IgD-negative memory B cell (primary cell): ENCODE results near the gene GOLGA3. TPM values are rescaled to one million over a fixed set of nuclear protein-coding genes. Genes with fewer than 3 reads are reported as not detected.
"Not testable (repeated sequence)": the region's sequence is repeated elsewhere in the genome, so short reads cannot be mapped to it uniquely, and the experiment has no call there.

Experiments
- H3K27ac Mint-ChIP-seq, 3 donors: one replicate each; pipeline ENCODE4 v1.8.0; 2020 to 2022; ENCODE audit warnings: mild to moderate bottlenecking in 3 of 3, mixed read lengths in 3 of 3, moderate library complexity in 1 of 3
- H3K27me3 Mint-ChIP-seq: one replicate; pipeline ENCODE4 v1.8.0; 2021; ENCODE audit warnings: mixed read lengths
- H3K36me3 Mint-ChIP-seq: one replicate; pipeline ENCODE4 v1.8.0; 2020; ENCODE audit warnings: mild to moderate bottlenecking, mixed read lengths
- H3K4me1 Mint-ChIP-seq, 3 donors: one replicate each; pipeline ENCODE4 v1.8.0; 2020 to 2022; ENCODE audit warnings: mixed read lengths in 3 of 3, mild to moderate bottlenecking in 1 of 3
- H3K4me3 Mint-ChIP-seq, 4 donors: one replicate each; pipeline ENCODE4 v1.8.0; 2020 to 2022; ENCODE audit warnings: mild to moderate bottlenecking in 4 of 4, mixed read lengths in 4 of 4, moderate library complexity in 3 of 4
- H3K9me3 Mint-ChIP-seq, 3 donors: one replicate each; pipeline ENCODE4 v1.8.0; 2020 to 2021; ENCODE audit warnings: mixed read lengths in 3 of 3, mild to moderate bottlenecking in 1 of 3
- polyA plus RNA-seq: library from polyadenylated mRNA; unstranded; fragments of 300-500 nt; fragmentation: Illumina TruSeq; gene quantifications from one replicate; pipeline ENCODE4 v1.2.3, GENCODE V29; 2021

Gene GOLGA3
- polyA plus RNA-seq, 1 donor from 2014 or later: 11.5 TPM

DNA sequence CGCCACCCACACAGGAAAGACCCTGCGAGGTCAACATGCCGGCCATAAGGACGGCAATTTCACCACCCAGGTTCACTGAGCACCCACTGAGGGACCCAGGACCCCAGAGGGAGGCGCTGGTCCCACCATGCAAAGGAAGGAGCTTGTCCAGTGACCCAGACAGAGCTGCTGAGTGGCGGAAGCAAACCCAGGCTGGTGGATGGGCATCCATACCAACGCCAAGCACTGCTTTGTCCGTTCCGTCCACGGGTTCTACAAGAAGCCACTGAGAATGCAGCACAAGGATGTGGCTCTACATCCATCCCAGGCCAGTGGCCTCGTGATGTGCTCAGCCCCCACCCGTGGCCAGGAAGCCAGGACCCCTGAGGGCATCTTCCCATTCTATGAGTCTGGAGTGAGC lies 23.8 kb upstream of the GOLGA3 start:
- peaks cover 17% of the 10 kb centered on the region for H3K36me3 Mint-ChIP-seq
- no peak overlapping the region for H3K4me3 Mint-ChIP-seq
- no peaks in the 10 kb centered on the region for H3K9me3 Mint-ChIP-seq
- H3K4me1 Mint-ChIP-seq: no peaks in the 10 kb centered on the region
- H3K27ac Mint-ChIP-seq: peak overlapping the region in 1 of 3 donors; percentile 39
- H3K27me3 Mint-ChIP-seq: no peaks in the 10 kb centered on the region

DNA sequence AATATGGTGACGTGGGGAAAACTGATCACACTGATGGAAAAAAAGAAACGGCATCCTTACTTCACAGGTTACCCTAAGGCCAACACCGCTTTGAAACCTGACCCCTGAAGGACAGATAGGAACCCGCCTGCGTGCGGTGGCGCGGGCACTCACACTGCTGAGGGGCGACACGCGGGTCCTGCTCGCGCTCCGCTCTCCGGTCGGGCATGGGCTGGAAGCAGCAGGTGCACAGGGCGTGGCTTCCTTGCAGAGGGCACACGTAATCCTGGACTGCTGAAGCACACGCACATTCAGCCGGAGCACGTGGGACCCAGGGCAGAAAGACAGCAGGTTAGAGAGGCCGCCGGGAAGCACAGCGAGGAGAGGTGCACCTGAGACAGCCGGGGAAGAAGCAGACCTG lies 22.8 kb upstream of the GOLGA3 start:
- no peak overlapping the region for H3K4me3 Mint-ChIP-seq
- no peaks in the 10 kb centered on the region for H3K4me1 Mint-ChIP-seq
- no peaks in the 10 kb centered on the region for H3K9me3 Mint-ChIP-seq
- H3K27me3 Mint-ChIP-seq: no peaks in the 10 kb centered on the region
- H3K27ac Mint-ChIP-seq: no peak overlapping the region
- peaks cover 17% of the 10 kb centered on the region for H3K36me3 Mint-ChIP-seq

DNA sequence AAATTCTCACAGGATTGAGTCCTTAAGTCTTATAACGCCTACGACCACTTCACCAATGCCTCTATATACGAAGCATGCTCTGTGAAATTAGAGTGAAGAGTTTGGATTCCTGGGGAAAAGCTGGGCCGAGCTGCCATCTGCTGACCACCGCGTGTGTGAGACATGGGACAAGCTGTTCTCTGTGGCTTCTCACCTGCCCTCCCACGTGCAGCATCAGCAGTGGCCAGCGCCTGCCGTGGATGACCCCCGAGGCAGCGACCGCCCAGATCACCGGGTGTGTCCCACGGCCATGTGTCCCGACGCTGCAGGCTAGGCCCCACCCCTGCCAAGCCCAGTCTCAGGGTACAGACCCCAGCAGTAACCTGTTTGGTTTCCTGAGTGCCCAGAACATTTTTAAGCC lies 21.6 kb upstream of the GOLGA3 start:
- no peaks in the 10 kb centered on the region for H3K4me1 Mint-ChIP-seq
- no peak overlapping the region for H3K27ac Mint-ChIP-seq
- peaks cover 11% of the 10 kb centered on the region for H3K36me3 Mint-ChIP-seq
- no peaks in the 10 kb centered on the region for H3K9me3 Mint-ChIP-seq
- H3K27me3 Mint-ChIP-seq: no peaks in the 10 kb centered on the region
- no peak overlapping the region for H3K4me3 Mint-ChIP-seq

DNA sequence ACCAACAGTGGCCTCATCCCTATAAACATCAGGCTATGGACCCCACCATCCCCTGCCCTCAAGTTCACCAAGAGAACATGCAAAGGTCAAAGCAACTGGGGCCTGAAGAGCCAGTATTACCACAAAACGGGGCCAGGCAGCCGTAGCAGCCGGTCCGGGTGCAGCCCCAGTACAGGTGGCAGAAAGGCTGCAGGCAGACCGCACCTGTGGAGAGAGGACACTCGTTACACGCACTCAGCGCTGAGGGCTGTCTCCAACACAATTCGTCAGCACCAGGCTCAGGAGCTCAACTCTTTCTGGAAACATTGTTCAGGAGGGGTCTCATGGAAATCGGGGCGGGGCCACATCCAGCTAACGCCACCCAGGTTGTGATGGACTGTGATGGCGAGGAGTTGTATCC lies 19.9 kb upstream of the GOLGA3 start:
- H3K27ac Mint-ChIP-seq: peak overlapping the region in 1 of 3 donors; percentile 67

DNA sequence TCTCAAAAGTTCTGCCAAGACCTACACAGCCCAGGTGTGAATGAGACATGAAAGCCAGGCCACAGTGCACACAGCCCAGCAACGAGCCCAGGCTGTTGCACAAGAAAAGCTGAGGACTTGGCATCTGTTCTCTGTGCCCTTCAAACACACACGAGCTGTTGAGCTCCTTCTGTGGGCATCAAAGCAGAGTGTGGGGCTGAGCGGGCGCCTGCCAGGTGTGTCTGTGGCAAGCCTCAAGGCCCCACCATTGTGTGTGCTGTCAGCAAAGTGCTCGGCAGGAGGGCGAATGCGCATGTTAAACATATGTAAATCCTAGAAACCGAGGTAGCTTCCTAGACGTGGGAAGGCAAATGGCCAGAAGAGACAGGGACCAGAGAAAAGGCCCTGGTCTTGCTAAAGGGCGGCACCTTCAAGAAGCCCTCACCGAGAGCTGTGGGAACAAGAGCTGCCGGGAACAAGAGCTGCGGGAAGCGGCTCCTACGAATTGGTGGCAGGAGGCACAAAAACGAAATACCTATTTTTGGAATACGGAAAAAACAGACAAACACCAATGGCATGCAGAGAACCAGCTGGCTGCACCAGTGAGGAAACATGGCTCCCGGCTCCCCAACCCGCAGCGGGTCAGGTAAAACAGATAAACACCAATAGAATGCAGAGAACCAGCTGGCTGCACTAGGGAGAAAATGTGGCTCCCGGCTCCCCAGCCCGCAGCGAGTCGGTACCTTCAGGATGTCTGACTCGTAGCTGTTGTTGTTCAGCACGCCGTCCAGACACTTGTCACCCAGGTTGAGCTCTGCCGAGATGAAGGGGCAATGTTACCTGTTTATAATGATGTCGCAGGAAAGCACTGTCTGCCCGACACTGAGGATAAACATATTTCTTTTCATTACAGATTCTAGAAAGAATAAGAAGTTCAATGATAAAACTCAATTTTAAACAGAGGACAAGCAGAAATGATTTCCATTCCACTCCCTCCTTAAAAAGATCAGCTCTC lies 19.0 kb upstream of the GOLGA3 start:
- Mint-ChIP-seq H3K27me3 (no peaks in the 10 kb centered on the region), H3K9me3 (no peaks in the 10 kb centered on the region), H3K27ac (peak overlapping the region in 1 of 3 donors; percentile 67), H3K4me3 (peak overlapping the region in 1 of 4 donors; percentile 10), H3K36me3 (peaks cover 5% of the 10 kb centered on the region), H3K4me1 (no peaks in the 10 kb centered on the region)

More for the DNA sequence above, 19.9 kb upstream of the GOLGA3 start:
- no peaks in the 10 kb centered on the region for H3K27me3 Mint-ChIP-seq
- H3K9me3 Mint-ChIP-seq: no peaks in the 10 kb centered on the region
- H3K4me1 Mint-ChIP-seq: no peaks in the 10 kb centered on the region
- peaks cover 5% of the 10 kb centered on the region for H3K36me3 Mint-ChIP-seq
- H3K4me3 Mint-ChIP-seq: no peak overlapping the region

DNA sequence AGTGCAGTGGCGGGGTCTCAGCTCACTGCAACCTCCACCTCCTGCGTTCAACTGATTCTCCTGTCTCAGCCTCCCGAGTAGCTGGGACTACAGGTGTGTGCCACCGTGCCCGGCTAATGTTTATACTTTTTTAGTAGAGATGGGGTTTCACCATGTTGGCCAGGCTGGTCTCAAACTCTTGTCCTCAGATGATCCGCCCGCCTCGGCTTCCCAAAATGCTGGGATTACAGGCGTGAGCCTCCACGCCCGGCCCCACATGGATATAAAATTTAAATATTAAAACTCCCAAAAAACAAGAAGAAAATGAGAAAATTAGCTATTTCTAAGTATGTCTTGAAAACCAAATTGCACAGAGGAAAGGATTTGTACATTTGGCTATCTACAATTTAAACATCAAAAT lies 16.0 kb upstream of the GOLGA3 start:
- H3K4me3 Mint-ChIP-seq, H3K9me3 Mint-ChIP-seq, H3K27me3 Mint-ChIP-seq, H3K36me3 Mint-ChIP-seq, H3K4me1 Mint-ChIP-seq, H3K27ac Mint-ChIP-seq: not testable (repeated sequence)

DNA sequence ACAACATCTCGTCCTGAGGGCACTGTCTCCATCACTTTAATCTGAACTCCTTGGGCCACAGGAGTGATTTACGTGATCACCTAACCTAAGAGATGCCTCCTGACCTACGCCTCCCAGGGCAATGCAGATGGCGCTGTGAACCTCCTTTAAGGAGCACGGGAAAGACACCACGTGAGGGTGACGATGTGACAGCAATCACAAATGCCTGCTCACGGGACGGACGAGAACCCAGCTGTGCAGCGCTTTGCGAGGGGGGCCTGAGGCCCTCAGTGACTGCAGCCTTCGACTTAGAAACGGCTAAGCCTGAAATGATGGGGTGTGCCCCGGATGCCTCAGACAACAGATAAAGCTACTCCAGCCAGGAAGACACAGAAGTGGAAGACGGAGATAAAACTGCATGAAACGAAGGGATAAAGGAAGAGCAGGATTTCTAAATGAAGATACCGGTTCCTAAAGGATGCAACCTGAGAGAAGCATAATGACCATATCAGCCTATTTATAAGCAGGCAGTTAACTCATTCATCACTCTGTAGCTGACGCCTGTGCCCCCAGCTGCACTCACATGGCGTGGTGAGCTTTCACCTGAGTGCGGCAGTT lies 13.9 kb upstream of the GOLGA3 start:
- Mint-ChIP-seq H3K4me3 (no peak overlapping the region), H3K27me3 (no peaks in the 10 kb centered on the region), H3K36me3 (no peaks in the 10 kb centered on the region), H3K27ac (no peak overlapping the region), H3K9me3 (no peaks in the 10 kb centered on the region), H3K4me1 (no peaks in the 10 kb centered on the region)

DNA sequence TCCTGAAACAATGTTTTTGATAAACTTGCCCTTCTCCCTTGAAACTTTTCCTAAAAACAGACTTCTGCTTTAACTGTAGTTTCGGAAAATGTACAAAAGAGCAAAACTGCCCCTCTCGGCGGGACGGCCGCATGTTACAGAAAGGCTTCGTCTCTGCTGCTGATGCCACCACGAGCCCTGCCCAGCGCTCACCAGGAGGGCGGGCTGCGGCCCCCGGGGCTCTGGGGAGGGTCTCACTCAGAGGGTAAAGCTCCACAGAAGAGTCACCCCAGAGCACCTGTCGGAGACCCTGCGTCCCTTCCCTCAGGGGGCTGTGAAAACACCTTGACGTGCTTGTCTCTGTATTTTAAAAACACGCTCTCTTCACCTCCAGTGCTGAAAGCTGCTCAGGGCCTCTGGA lies 12.5 kb upstream of the GOLGA3 start:
- Mint-ChIP-seq H3K36me3 (no peaks in the 10 kb centered on the region), H3K4me3 (no peak overlapping the region), H3K27me3 (no peaks in the 10 kb centered on the region), H3K4me1 (peaks cover 0 to 6% (median 3%) of the 10 kb centered on the region in 3 donors), H3K27ac (peak overlapping the region in 1 of 3 donors; percentile 67), H3K9me3 (no peaks in the 10 kb centered on the region)

DNA sequence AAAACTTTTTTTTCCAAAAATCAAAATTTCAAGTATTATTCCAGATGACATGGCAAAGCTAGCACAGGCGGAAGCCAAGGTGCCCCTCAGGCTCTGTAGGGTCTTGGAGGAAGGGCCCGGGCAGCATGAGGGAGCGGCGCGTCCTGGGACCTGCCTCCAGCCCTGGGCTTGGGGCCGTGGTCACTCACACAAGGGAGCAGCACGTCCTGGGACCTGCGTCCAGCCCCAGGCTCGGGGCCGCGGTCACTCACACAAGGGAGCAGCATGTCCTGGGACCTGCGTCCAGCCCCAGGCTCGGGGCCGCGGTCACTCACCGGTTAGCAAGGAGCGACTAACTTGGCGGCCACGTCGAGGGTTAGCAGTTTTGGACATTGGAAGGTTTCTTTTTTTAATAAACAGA lies 11.9 kb upstream of the GOLGA3 start:
- Mint-ChIP-seq H3K27ac (no peak overlapping the region), H3K27me3 (no peaks in the 10 kb centered on the region), H3K36me3 (no peaks in the 10 kb centered on the region), H3K9me3 (no peaks in the 10 kb centered on the region), H3K4me3 (no peak overlapping the region), H3K4me1 (peaks cover 0 to 6% (median 3%) of the 10 kb centered on the region in 3 donors)

DNA sequence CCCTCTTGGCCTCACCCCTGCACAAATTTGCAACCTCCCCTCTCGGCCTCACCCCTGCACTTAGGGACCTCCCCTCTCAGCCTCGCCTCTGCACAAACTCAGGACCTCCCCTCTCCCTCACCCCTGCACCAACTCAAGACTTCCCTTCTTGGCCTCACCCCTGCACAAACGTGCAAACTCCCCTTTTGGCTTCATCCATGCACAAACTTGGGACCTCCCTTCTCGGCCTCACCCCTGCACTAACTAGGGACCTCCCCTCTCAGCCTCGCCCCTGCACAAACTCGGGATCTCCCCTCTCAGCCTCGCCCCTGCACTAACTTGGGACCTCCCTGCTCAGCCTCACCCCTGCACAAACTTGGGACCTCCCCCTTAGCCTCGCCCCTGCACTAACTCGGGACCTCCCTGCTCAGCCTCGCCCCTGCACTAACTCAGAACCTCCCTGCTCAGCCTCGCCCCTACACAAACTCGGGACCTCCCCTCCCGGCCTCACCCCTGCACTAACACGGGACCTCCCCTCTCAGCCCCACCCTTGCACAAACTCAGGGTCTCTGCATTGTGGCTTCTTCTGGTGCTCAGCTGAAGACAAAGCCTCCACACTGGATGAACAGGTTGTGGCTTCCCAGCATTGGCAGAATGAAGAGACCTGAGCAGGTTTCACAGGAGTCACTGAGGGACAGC lies 11.0 kb upstream of the GOLGA3 start:
- H3K27me3 Mint-ChIP-seq: no peaks in the 10 kb centered on the region
- H3K4me3 Mint-ChIP-seq: no peak overlapping the region
- H3K4me1 Mint-ChIP-seq: peaks cover 0 to 8% (median 3%) of the 10 kb centered on the region in 3 donors
- no peak overlapping the region for H3K27ac Mint-ChIP-seq
- no peaks in the 10 kb centered on the region for H3K9me3 Mint-ChIP-seq
- no peaks in the 10 kb centered on the region for H3K36me3 Mint-ChIP-seq

DNA sequence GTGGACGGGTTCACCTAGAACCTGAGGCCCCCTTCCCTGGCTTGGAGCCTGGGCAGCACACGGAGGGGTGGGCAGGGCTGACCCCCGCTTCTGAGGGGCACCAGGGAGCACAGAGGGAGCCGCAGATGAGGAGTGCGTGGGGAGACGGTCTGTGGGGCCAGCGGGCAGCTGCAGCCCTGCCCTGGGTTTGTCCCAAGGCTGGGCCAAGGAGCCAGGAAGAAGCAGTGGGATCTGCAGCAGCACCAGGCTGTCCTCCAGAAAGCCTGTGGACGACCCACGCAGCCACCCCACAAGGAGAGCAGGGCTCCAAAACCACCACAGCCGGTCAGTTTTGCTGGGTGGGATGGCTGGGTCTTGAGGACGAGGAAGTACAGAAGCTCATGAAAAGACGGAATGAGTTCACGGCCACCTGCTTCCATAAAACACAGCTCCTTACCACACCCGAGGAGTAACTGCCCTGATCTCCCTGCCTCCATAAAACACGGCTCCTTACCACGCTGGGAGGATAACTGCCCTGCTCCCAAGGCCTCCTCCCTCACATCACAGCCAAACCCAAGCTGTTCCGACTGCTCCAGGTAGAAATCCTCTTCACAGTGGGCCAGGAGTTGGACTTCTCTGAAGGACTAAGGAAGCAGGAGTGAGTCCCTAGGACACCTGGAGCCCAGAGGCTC lies 9.9 kb upstream of the GOLGA3 start:
- Mint-ChIP-seq H3K36me3 (no peaks in the 10 kb centered on the region), H3K27me3 (no peaks in the 10 kb centered on the region), H3K27ac (peak overlapping the region in 1 of 3 donors; percentile 45), H3K4me1 (peaks cover 0 to 14% (median 6%) of the 10 kb centered on the region in 3 donors), H3K4me3 (no peak overlapping the region), H3K9me3 (no peaks in the 10 kb centered on the region)

DNA sequence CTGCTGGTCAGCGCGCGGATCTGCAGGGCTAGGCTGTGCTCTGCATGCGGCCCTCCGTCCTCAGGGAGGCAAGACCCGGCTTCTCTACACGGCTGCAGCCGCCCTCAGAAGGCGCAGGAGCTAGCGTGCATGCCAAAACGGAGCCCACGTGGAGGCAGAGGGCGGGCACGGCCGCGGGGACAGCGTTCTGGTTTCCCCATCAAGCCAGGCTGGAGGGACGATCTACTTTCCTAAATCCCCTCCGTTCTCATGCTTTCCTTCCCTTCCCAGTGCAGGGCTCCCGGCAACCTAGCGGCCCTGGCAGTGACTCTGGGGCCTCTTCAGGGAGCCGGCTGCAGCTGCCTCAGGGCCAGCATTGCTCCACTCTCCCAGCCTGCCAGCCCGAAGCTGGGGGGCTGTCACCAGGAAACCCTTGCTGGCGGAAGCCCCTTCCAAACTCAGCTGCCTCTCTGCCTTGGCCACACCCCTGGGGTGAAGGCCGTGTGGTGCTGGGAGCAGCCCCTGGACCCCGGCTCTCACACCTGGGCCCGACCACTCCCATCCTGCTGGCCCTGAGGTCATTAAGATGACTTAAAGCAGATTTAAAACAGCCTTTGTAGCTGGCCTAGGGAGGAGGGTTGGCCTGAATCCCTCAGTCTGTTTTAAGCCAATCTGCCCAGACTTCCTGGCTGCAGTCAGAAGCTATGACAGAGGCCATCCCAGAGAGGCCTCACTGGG lies 9.2 kb upstream of the GOLGA3 start:
- Mint-ChIP-seq H3K27me3 (no peaks in the 10 kb centered on the region), H3K27ac (no peak overlapping the region), H3K4me1 (peaks cover 0 to 14% (median 6%) of the 10 kb centered on the region in 3 donors), H3K36me3 (no peaks in the 10 kb centered on the region), H3K9me3 (no peaks in the 10 kb centered on the region), H3K4me3 (no peak overlapping the region)

DNA sequence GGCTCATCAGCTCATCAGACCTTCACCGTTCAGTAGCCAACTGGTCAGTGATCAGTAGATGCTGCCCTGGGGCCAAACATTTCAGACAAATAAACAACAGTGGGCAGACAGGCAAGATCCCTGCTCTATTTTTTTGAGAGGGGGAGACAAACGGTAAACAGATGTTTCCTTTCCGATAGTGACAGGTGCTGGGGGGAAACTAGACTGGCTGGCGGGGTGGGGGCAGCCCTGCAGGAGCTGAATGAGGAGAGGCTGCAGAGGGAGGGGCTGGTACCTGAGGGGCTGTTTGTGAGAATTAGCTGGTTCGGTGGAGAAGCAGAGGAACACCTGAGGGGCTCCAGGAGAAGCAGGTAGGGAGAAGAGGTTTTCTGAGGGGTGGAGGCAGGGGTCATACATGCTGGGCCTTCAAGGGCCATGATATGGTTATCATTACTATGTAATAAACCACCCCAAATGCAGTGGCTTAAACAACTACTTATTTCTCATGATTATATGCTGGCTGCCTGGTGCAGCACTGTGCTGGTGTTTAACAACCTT lies 8.2 kb upstream of the GOLGA3 start:
- Mint-ChIP-seq H3K27me3 (no peaks in the 10 kb centered on the region), H3K9me3 (no peaks in the 10 kb centered on the region), H3K27ac (peak overlapping the region; percentile 27 to 65 (median 39)), H3K4me1 (peaks cover 0 to 14% (median 6%) of the 10 kb centered on the region in 3 donors), H3K36me3 (no peaks in the 10 kb centered on the region), H3K4me3 (peak overlapping the region; percentile 25 to 72 (median 52))

DNA sequence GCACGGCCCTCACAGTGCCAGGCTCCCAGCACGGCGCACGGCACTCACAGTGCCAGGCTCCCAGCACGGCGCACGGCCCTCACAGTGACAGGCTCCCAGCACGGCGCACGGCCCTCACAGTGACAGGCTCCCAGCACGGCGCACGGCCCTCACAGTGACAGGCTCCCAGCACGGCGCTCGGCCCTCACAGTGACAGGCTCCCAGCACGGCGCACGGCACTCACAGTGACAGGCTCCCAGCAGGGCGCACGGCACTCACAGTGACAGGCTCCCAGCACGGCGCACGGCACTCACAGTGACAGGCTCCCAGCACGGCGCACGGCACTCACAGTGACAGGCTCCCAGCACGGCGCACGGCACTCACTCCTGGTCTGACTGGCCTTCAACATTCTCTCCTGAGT lies 7.6 kb upstream of the GOLGA3 start:
- Mint-ChIP-seq H3K27ac (peak overlapping the region in 1 of 3 donors; percentile 39), H3K4me3 (peak overlapping the region; percentile 25 to 72 (median 60)), H3K4me1 (peaks cover 0 to 14% (median 6%) of the 10 kb centered on the region in 3 donors)
- H3K36me3 Mint-ChIP-seq, H3K9me3 Mint-ChIP-seq, H3K27me3 Mint-ChIP-seq: not testable (repeated sequence)
